Right kidney (tissue), 1 donor: ENCODE measurements around the gene CTIF.

Experiments used
- DNase-seq: peaks from one replicate; pipeline ENCODE4 v3.0.0-alpha.2; 2016

Gene CTIF

DNA sequence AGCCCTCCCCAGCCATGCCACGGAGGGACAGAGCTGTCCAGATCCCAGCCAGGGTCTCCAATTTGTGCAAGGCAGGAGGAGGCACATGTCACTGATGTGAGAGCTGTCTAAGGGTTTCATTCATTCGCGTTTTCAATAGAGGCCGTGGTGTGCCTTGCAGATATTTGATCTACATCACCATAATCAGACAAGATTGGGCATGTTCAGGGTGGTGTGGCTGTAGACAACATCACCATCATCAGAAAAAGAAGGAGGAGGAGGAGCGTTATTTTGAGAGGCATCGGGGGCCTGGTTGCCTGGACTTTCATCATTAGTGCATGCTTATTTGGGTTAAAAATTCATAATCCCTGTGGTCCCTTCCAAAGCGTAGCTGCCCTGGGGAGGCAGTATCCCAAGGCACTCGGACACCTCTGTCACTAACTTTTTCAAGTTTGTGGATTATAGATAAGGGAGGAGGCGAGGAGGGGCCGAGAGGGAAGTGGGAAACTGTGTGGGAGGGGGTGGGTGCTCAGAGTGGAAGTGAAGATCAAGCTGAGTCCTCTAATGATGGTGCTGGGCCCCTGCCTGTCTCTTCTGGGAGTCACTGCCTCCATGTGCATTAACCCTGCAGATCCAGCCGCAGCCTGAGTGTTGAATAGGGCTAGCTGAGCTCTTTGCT is 194.1 kb downstream of the CTIF start:
- no peak for DNase-seq

- no peak for DNase-seq
Observed at GRCh38 chr18:48733643-48734253, 194.9 kb downstream of the CTIF start.

GRCh38 chr18:48734460-48734859 is 195.6 kb downstream of the CTIF start:
- DNase-seq, result no peak

DNA sequence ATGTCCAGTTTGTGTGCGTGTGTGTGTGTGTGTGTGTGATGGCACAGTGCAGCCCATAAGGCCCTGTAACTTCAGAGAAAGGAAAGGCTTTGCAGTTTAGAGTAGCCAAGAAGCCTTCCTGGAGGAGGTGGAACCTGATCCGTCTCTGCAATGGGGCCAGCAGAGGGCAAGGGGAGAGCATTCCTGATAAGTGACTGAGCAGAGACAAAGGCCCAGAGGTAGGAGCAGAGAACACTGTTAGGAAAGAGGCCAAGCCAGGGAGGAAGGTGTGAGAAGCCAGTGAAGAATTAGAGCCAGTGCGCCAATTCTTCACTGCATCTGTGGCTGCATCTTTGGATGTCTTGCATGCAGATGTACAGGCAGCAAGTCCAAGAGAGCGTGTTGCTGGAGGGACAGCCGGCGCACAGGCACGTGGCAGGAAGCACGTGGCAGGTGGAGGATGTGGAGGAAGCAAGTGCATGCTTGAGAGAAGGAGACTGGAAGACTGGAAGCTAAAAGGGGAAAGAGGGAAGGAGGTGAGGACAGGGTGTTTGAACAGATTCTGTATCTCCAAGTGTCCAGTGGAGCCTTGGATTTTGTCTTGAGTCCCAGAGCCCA is 196.3 kb downstream of the CTIF start:
- DNase-seq, result no peak

GRCh38 chr18:48735681-48736255 is 196.9 kb downstream of the CTIF start:
- no peak for DNase-seq

- no peak for DNase-seq
Observed at GRCh38 chr18:48736321-48737260, 197.8 kb downstream of the CTIF start.

GRCh38 chr18:48739266-48740067 is 200.6 kb downstream of the CTIF start:
- no peak for DNase-seq

DNA sequence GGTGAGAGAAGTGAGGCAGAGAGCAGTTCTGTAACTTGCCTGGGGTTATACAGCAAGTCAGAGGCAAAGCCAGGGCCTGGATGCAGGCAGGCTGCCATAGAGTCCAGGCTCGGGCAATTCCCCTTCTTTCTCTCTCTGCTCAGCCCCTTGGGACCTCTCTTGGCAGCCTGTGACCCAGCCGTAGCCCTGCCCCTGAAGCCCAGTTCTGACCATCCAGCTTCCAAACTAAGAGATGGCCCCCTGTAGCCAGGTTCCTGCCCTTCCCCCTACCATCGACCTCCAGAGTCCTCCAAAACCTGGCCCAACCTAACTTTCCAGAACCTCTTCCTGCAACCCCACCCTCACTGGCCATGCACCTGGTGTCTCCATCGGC is 201.2 kb downstream of the CTIF start:
- DNase-seq, result no peak

GRCh38 chr18:48740851-48741485 is 202.1 kb downstream of the CTIF start:
- DNase-seq, result no peak

DNA sequence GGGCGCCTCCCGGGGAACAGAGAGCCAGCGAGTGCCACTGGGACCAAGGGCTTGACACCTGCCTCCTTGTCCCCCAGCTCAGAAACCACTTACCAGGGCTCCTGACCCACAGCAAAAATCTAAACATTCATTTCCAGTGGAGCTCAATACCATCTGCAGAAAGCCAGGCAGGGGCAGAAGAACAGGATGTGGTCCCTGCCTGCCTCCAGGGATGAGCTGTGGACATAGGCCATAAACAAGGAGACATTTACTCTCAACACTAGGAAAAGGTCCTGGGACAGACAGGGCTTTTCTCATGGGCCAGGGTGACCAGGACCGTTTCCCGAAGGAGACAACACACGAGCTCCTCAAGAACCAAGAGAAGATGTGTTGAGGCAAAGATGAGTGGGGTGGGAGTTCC is 203.0 kb downstream of the CTIF start:
- no peak for DNase-seq

- no peak for DNase-seq
Observed at GRCh38 chr18:48742304-48742703, 203.5 kb downstream of the CTIF start.

DNA sequence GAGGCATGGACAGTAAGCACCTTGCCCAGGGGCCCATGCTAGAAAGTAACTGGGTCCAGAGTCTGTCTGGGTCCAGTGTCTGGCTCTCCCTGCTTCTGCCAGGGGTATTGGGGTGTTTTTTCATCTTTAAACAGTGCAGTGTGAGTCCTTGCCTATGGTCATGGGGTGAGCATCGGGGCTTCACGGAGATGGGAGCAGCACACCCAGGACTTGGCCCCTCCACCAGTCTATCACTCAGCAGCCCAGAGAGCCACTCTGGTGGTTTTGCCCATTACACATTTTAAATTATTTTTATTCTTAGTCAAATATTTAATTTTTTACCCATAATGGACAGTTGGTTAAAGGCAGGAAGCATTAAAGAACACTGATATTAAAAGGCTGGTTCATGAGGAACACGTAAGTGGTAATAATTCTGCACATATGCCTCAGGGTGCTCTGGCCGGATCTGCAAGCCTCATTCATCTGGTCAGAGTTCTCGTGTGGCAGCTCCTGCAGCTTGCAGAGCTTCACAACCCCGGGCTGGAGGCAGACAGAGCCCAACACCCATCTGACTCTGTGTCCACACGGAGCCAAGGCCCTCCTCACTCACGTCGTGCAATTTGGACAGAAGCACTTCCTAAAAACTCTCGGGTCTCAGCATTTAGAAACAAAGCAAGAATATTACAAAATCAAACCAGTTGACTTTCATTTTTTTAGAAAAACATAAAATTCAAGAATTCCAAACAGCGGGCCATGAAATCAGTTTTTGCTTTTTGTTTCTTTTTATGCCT is 204.1 kb downstream of the CTIF start:
- no peak for DNase-seq

- no peak for DNase-seq
Observed at GRCh38 chr18:48743886-48744285, 205.1 kb downstream of the CTIF start.

GRCh38 chr18:48745293-48745692 is 206.5 kb downstream of the CTIF start:
- DNase-seq, result no peak

DNA sequence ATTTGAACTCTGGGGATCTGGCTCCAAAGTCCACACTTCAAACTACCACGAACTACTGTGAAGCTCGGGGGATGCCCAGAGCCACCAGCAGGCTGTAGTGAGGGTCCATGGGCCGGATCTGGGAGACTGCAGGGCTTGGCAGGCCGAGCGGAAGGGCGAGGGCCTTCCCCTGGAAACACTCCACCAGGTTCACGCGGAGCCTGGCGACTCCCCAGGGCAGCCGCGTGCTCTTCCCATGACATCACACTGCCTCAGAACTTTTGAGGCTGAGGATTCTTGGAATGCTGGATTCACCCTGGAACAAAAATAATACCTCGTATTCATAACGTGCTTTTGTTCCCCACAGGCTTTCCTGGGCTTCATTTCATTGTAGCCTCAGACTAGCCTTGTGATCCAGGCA is 210.9 kb downstream of the CTIF start:
- DNase-seq, result no peak

DNA sequence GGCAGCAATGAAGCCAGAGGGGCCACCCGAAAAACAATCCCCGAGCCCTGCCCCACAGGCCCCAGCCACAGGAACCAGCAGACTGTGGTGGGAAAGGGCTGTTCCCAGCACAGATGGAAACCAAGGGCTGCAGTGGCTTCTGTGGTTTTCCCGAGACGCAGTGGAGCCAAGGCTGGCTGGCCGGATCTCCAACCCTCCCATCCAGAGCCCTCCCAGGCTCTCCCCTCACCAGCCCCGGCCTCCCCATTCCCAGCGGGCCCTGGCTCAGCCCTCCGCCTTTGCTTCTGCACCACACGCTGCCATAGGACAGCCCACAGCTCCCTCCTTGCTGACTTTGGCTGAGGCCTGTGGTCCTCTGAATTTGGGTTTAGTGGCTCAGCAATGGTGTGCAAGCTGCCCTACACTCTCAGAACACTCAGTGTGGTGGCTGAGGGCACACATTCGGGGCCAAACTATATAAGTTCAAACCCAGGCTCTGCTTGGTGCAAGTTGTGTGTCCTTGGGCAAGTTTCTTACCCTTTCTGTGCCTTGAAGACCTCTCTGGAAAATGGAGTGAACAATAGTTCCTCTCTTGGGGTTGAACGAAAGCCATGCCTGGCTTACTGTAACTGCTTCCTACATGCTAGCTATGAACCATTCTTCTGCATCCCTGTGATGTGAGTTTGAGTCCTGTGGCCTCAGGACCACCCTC is 211.8 kb downstream of the CTIF start:
- DNase-seq, result no peak

GRCh38 chr18:48751727-48752468 is 213.1 kb downstream of the CTIF start:
- no peak for DNase-seq

GRCh38 chr18:48752478-48752877 is 213.6 kb downstream of the CTIF start:
- no peak for DNase-seq

DNA sequence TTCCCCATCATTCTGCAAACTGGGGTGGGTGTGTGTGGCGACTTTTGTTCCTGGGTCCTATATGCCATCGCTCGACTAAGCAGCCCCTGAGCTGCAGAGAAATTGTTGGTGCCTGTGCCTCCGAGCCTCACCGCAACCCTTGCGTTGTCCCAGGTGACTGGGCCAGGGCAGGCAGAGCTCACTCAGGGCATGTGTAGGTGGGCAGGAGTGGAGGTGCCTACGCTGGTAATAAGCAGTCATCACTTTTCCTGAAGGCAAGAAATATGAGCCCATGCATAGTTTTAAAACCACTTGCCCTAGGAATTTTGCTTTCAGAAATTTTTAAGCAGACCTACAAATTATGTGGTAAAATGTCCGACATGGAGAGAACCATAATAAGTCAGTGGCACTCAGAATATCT is 214.1 kb downstream of the CTIF start:
- no peak for DNase-seq
